Muscle of back (tissue), 13 donors: ENCODE results near the gene PDCD11. TPM values are rescaled to one million over a fixed set of nuclear protein-coding genes. Genes with fewer than 3 reads are reported as not detected.
"Not testable (repeated sequence)": the region's sequence is repeated elsewhere in the genome, so short reads cannot be mapped to it uniquely, and the experiment has no call there.

Source experiments
- DNase-seq, 3 donors: peaks; one replicate each; pipeline versions ENCODE4 v3.0.0 to v3.0.0-alpha.2; 2013
- long read RNA-seq, 9 donors: transcript quantifications; one replicate each; lab custom pipeline, GENCODE V29; 2026
- polyA plus RNA-seq, 10 donors: library from polyadenylated mRNA; unstranded; fragments of 120-200 nt; gene quantifications; one replicate each; pipeline ENCODE4 v1.2.1, GENCODE V29; 2013; ENCODE audit not compliant: insufficient read length in 10 of 10

Gene PDCD11
- polyA plus RNA-seq: 10 to 100 TPM; 23.0 to 31.6 (median 25.4) TPM
- long read RNA-seq, donor 1: 0 reads
- long read RNA-seq, donor 2: 0 reads
- long read RNA-seq, donor 3: 0 reads
- long read RNA-seq, donor 4, partial matches to known transcripts: 0 of 1 reads
- long read RNA-seq, donor 4, other reads (novel, unspliced or antisense): 0 of 1 reads
- long read RNA-seq, donor 5: 0 reads
- long read RNA-seq, donor 6, partial matches to known transcripts: 0 of 1 reads
- long read RNA-seq, donor 6, other reads (novel, unspliced or antisense): 0 of 1 reads
- long read RNA-seq, donor 7, partial matches to known transcripts: 5 of 7 reads
- long read RNA-seq, donor 7, other reads (novel, unspliced or antisense): 0 of 7 reads
- long read RNA-seq, donor 8, partial matches to known transcripts: 0 of 1 reads
- long read RNA-seq, donor 8, other reads (novel, unspliced or antisense): 0 of 1 reads
- long read RNA-seq, donor 9: 0 reads

- DNase-seq: peak; percentile 98 to 99 (median 98)
These were observed at the start of gene PDCD11, which contains the start of gene ATP5MK for GRCh38 chr10:103396067-103396788. Gene PDCD11, plus strand, starts transcription at chr10:103396626. Its CDS starts 1,801 bp downstream, at chr10:103398427. Gene ATP5MK, minus strand, starts transcription at chr10:103396475. Its CDS starts 4,018 bp downstream, at chr10:103392457.

GRCh38 chr10:103350175-103350516 lies 46.3 kb upstream of the PDCD11 start:
- DNase-seq: no peak

- DNase-seq: peak; percentile 83 to 95 (median 90)
These were observed 45.7 kb upstream of the PDCD11 start, which contains the start of gene PCGF6 for GRCh38 chr10:103350517-103351260. Gene PCGF6, minus strand, starts transcription at chr10:103351140. Its CDS starts 74 bp downstream, at chr10:103351066.

- no peak for DNase-seq
These were observed 43.1 kb upstream of the PDCD11 start for GRCh38 chr10:103353281-103353680.

GRCh38 chr10:103354567-103354966 lies 41.9 kb upstream of the PDCD11 start:
- DNase-seq: not testable (repeated sequence)

GRCh38 chr10:103355906-103356599 lies 40.4 kb upstream of the PDCD11 start:
- DNase-seq: no peak

- DNase-seq: not testable (repeated sequence)
These were observed 36.9 kb upstream of the PDCD11 start for GRCh38 chr10:103359493-103359892.

GRCh38 chr10:103360791-103361190 lies 35.6 kb upstream of the PDCD11 start:
- DNase-seq: not testable (repeated sequence)

- DNase-seq: no peak
These were observed 29.0 kb upstream of the PDCD11 start for GRCh38 chr10:103367379-103367781.

GRCh38 chr10:103367782-103368518 lies 28.5 kb upstream of the PDCD11 start, which contains the start of gene TAF5:
Gene TAF5, plus strand, starts transcription at chr10:103367976. Its CDS starts 14 bp downstream, at chr10:103367990.
- DNase-seq: peak; percentile 95 to 98 (median 98)

GRCh38 chr10:103373544-103373943 lies 22.9 kb upstream of the PDCD11 start:
- DNase-seq: no peak

GRCh38 chr10:103374263-103374662 lies 22.2 kb upstream of the PDCD11 start:
- DNase-seq: no peak

GRCh38 chr10:103382769-103383168 lies 13.7 kb upstream of the PDCD11 start:
- DNase-seq: no peak

GRCh38 chr10:103394180-103394579 lies 2.2 kb upstream of the PDCD11 start:
- DNase-seq: no peak

- DNase-seq: no peak
These were observed 716 bp upstream of the PDCD11 start for GRCh38 chr10:103395754-103396066.

GRCh38 chr10:103396789-103397087 lies 312 bp downstream of the PDCD11 start:
- DNase-seq: no peak

GRCh38 chr10:103397191-103397825 lies 882 bp downstream of the PDCD11 start:
- no peak for DNase-seq

GRCh38 chr10:103413564-103413963 lies 17.1 kb downstream of the PDCD11 start:
- no peak for DNase-seq

GRCh38 chr10:103415581-103415980 lies 19.2 kb downstream of the PDCD11 start:
- DNase-seq: no peak

GRCh38 chr10:103416436-103417147 lies 20.2 kb downstream of the PDCD11 start:
- DNase-seq: peak; percentile 64 to 82 (median 72)
